ENCODE measurements around the gene SUMF1.
A peak's percentile ranks its signal among the peaks of the same experiment; 100 is the strongest.

SUMF1 gene

DNA sequence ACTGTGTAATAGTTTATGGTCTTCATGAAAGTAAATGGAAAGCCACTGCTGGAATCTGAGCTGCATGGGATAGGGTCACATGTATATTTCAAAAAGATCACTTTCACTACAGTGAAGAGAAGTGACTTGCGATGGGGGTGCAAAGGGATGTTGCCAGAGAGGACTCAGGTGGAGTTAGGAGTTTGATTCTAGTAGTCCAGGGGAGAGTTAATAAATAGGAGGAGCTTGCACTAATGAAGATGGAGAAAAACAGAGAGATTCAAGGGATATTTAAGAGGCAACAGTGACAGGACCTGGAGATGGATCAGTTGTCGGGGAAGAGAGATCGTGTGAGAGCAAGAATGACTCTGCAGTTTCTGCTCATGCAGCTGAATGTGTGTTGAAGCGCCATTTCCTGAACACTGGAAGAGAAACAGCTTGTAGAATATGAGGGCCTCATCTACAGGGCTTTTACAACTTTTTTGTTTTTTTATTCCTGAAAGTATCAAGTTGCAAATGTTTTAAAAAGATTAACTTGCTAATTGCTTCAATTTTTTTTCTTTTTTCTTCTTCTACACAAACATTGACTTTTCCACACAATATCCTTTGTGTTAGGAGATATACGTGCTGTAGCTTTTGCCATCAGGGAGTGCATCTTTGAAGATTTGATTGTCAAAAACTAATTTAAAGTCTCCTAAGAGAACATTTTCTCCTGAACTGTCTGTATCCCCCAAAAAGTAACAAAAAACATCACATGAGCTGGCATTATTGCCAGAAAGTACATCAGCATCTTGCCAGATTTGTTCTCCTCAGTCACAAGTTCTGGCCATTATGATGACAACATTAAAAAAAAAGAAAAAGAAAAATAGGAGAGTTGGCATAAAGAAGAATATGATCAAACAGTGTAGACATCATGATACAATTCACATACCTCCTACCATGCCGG, 126.4 kb downstream of the SUMF1 start:
- Histone ChIP-seq H2BK120ac (ENCODE audit: low read depth, low read length) (no peak overlapping the region), H3K14ac (ENCODE audit: low read length) (no peak overlapping the region), H2BK15ac (ENCODE audit: low read length) (no peak overlapping the region), H3K27ac (replicated peaks; ENCODE audit: low read length) (no peak overlapping the region), H3K9ac (ENCODE audit: low read depth, low read length, poor library complexity) (no peak overlapping the region), H4K91ac (ENCODE audit: low read depth, low read length, poor library complexity) (no peak overlapping the region), H3K27me3 (ENCODE audit: control insufficient read depth in 3 of 3, insufficient read depth in 3 of 3, low read depth in 1 of 3, low read length in 3 of 3) (no peaks in the 10 kb centered on the region), H3K4me2 (ENCODE audit: insufficient read depth, low read length, poor library complexity, severe bottlenecking) (no peak overlapping the region), H3K4me1 (ENCODE audit: control insufficient read depth in 2 of 2, insufficient read depth in 1 of 2, low read depth in 1 of 2, low read length in 2 of 2) (peaks cover 2 to 4% of the 10 kb centered on the region in 2 donors), H2BK12ac (ENCODE audit: low read length) (no peak overlapping the region), H3K18ac (ENCODE audit: low read length) (no peak overlapping the region), H3K4me3 (ENCODE audit: low read length in 2 of 2) (no peak overlapping the region), H4K8ac (ENCODE audit: low read depth, low read length) (no peak overlapping the region), H3K23ac (ENCODE audit: low read depth, low read length, poor library complexity) (no peak overlapping the region), H2AK5ac (ENCODE audit: low read depth, low read length) (no peak overlapping the region), H3K79me1 (ENCODE audit: low read depth, low read length) (no peaks in the 10 kb centered on the region), H3K4ac (ENCODE audit: low read length) (no peak overlapping the region), H3K9me3 (replicated peaks in 1 of 2; ENCODE audit: control insufficient read depth in 2 of 2, insufficient read depth in 1 of 2, low read depth in 1 of 2, low read length in 2 of 2) (peaks cover 0 to 2% of the 10 kb centered on the region in 2 donors), H2AFZ (ENCODE audit: low read length) (no peak overlapping the region), H2BK5ac (ENCODE audit: low read length) (no peak overlapping the region), H3K36me3 (replicated peaks in 1 of 2; ENCODE audit: control insufficient read depth in 2 of 2, insufficient read depth in 2 of 2, low read length in 2 of 2) (no peaks in the 10 kb centered on the region)
- WGBS, 2 donors (ENCODE audit: extremely low coverage in 2 of 2, insufficient read length in 2 of 2, insufficient replicate concordance in 1 of 2): no CpG with 5 or more reads among the region's 6 CpGs
- DNase-seq (ENCODE audit: low spot score): no peak

DNA sequence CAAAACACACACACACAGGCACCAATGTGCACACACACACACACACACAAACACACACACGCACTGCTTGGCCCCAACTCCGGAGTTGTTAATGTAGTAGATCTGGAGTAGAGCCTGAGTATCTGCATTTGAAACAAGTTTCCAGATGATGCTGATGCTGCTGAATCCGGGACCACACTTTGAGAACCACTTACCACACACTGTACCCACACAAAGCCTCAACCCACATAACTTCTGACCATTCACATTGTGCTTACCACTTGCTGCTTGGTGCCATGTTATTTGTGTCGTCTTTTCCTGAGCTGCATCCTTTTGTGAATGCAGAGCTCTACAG, 127.0 kb downstream of the SUMF1 start:
- Histone ChIP-seq H2BK120ac (ENCODE audit: low read depth, low read length) (no peak overlapping the region), H3K4me3 (ENCODE audit: low read length in 2 of 2) (peak overlapping the region in 1 of 2 donors; percentile 7), H2AFZ (ENCODE audit: low read length) (no peak overlapping the region), H3K18ac (ENCODE audit: low read length) (no peak overlapping the region), H3K36me3 (replicated peaks in 1 of 2; ENCODE audit: control insufficient read depth in 2 of 2, insufficient read depth in 2 of 2, low read length in 2 of 2) (no peaks in the 10 kb centered on the region), H2AK5ac (ENCODE audit: low read depth, low read length) (no peak overlapping the region), H2BK15ac (ENCODE audit: low read length) (no peak overlapping the region), H4K8ac (ENCODE audit: low read depth, low read length) (no peak overlapping the region), H3K27ac (replicated peaks; ENCODE audit: low read length) (no peak overlapping the region), H3K4ac (ENCODE audit: low read length) (no peak overlapping the region), H2BK5ac (ENCODE audit: low read length) (no peak overlapping the region), H3K4me1 (ENCODE audit: control insufficient read depth in 2 of 2, insufficient read depth in 1 of 2, low read depth in 1 of 2, low read length in 2 of 2) (peaks cover 2 to 4% of the 10 kb centered on the region in 2 donors), H3K4me2 (ENCODE audit: insufficient read depth, low read length, poor library complexity, severe bottlenecking) (no peak overlapping the region), H3K9ac (ENCODE audit: low read depth, low read length, poor library complexity) (no peak overlapping the region), H4K91ac (ENCODE audit: low read depth, low read length, poor library complexity) (no peak overlapping the region), H3K79me1 (ENCODE audit: low read depth, low read length) (no peaks in the 10 kb centered on the region), H3K27me3 (ENCODE audit: control insufficient read depth in 3 of 3, insufficient read depth in 3 of 3, low read depth in 1 of 3, low read length in 3 of 3) (no peaks in the 10 kb centered on the region), H3K14ac (ENCODE audit: low read length) (no peak overlapping the region), H3K9me3 (replicated peaks in 1 of 2; ENCODE audit: control insufficient read depth in 2 of 2, insufficient read depth in 1 of 2, low read depth in 1 of 2, low read length in 2 of 2) (peaks cover 0 to 2% of the 10 kb centered on the region in 2 donors), H3K23ac (ENCODE audit: low read depth, low read length, poor library complexity) (no peak overlapping the region), H2BK12ac (ENCODE audit: low read length) (no peak overlapping the region)
- no peak for DNase-seq (ENCODE audit: low spot score)
- no CpG with 5 or more reads among the region's 4 CpGs for WGBS, 2 donors (ENCODE audit: extremely low coverage in 2 of 2, insufficient read length in 2 of 2, insufficient replicate concordance in 1 of 2)

DNA sequence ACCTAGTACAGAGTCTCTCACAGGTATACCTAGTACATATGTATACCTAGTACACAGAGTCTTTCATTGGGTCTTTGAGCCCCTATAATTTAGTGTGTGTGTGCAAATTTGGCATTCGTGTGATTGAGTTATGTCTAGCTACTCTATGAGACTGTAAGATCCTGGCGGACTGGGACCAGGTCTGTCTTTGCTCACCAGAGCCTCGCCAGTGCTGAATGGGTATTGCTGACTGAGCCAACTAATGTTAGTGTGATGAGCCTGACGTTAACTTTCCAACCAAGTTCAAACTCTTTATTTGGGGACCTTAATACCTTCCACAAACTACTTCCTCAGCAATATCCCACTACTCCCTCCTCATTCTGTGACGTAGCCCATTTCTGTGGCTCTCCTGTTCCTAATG, 128.3 kb downstream of the SUMF1 start:
- no peak overlapping the region for H2BK12ac ChIP-seq (ENCODE audit: low read length)
- H3K4me1 ChIP-seq (ENCODE audit: control insufficient read depth in 2 of 2, insufficient read depth in 1 of 2, low read depth in 1 of 2, low read length in 2 of 2): peaks cover 2 to 4% of the 10 kb centered on the region in 2 donors
- H3K18ac ChIP-seq (ENCODE audit: low read length): no peak overlapping the region
- WGBS, 2 donors (ENCODE audit: extremely low coverage in 2 of 2, insufficient read length in 2 of 2, insufficient replicate concordance in 1 of 2): no CpG with 5 or more reads among the region's 5 CpGs
- no peak overlapping the region for H2BK15ac ChIP-seq (ENCODE audit: low read length)
- no peak overlapping the region for H2BK120ac ChIP-seq (ENCODE audit: low read depth, low read length)
- H3K4me3 ChIP-seq (ENCODE audit: low read length in 2 of 2): no peak overlapping the region
- no peaks in the 10 kb centered on the region for H3K27me3 ChIP-seq (ENCODE audit: control insufficient read depth in 3 of 3, insufficient read depth in 3 of 3, low read depth in 1 of 3, low read length in 3 of 3)
- no peak overlapping the region for H3K23ac ChIP-seq (ENCODE audit: low read depth, low read length, poor library complexity)
- no peaks in the 10 kb centered on the region for H3K36me3 ChIP-seq (replicated peaks in 1 of 2; ENCODE audit: control insufficient read depth in 2 of 2, insufficient read depth in 2 of 2, low read length in 2 of 2)
- H3K27ac ChIP-seq (replicated peaks; ENCODE audit: low read length): no peak overlapping the region
- H3K79me1 ChIP-seq (ENCODE audit: low read depth, low read length): no peaks in the 10 kb centered on the region
- H3K14ac ChIP-seq (ENCODE audit: low read length): no peak overlapping the region
- no peak overlapping the region for H3K4me2 ChIP-seq (ENCODE audit: insufficient read depth, low read length, poor library complexity, severe bottlenecking)
- H4K91ac ChIP-seq (ENCODE audit: low read depth, low read length, poor library complexity): no peak overlapping the region
- H4K8ac ChIP-seq (ENCODE audit: low read depth, low read length): no peak overlapping the region
- H3K4ac ChIP-seq (ENCODE audit: low read length): no peak overlapping the region
- H3K9me3 ChIP-seq (replicated peaks in 1 of 2; ENCODE audit: control insufficient read depth in 2 of 2, insufficient read depth in 1 of 2, low read depth in 1 of 2, low read length in 2 of 2): peaks cover 0 to 2% of the 10 kb centered on the region in 2 donors
- no peak overlapping the region for H2AFZ ChIP-seq (ENCODE audit: low read length)
- H3K9ac ChIP-seq (ENCODE audit: low read depth, low read length, poor library complexity): no peak overlapping the region
- H2AK5ac ChIP-seq (ENCODE audit: low read depth, low read length): no peak overlapping the region
- DNase-seq (ENCODE audit: low spot score): no peak
- no peak overlapping the region for H2BK5ac ChIP-seq (ENCODE audit: low read length)

DNA sequence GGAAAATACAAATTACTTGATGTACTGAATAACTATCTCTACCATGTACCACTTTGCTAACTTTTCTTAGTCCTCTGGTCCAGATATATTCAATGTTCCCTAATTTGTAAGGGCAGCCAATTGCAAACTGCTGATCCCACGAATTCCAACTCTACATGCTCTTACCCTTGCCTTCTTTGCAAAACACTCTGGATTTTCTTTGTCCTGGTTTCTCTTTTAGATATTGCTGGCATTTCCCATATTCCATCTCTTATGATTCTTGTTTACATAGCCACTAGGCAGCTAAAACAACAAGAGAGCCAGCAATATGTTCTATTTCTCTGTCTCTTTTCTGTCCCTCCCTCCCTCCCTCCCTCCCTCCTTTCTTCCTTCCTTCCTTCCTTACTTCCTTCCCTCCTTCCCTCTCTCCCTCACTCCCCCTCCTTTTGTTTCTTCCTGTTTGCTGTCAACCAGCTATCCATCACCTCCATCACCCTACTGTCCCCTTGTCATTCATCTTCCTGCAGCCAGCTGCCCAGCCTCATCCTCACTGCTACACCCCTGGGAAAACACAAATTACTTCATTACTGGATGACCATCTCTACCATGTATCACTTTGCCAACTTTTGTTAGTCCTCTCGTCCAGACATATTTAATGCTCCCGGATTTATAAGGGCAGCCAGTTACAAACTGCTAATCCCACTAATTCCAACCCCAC, 130.1 kb downstream of the SUMF1 start:
- Histone ChIP-seq H3K18ac (ENCODE audit: low read length) (no peak overlapping the region), H3K4ac (ENCODE audit: low read length) (no peak overlapping the region), H3K79me1 (ENCODE audit: low read depth, low read length) (no peaks in the 10 kb centered on the region), H2AK5ac (ENCODE audit: low read depth, low read length) (no peak overlapping the region), H4K8ac (ENCODE audit: low read depth, low read length) (no peak overlapping the region), H3K23ac (ENCODE audit: low read depth, low read length, poor library complexity) (no peak overlapping the region), H4K91ac (ENCODE audit: low read depth, low read length, poor library complexity) (no peak overlapping the region), H3K9me3 (replicated peaks in 1 of 2; ENCODE audit: control insufficient read depth in 2 of 2, insufficient read depth in 1 of 2, low read depth in 1 of 2, low read length in 2 of 2) (peaks cover 0 to 2% of the 10 kb centered on the region in 2 donors), H2BK15ac (ENCODE audit: low read length) (no peak overlapping the region), H2AFZ (ENCODE audit: low read length) (no peak overlapping the region), H3K14ac (ENCODE audit: low read length) (no peak overlapping the region), H3K4me1 (ENCODE audit: control insufficient read depth in 2 of 2, insufficient read depth in 1 of 2, low read depth in 1 of 2, low read length in 2 of 2) (peaks cover 2 to 4% of the 10 kb centered on the region in 2 donors), H2BK5ac (ENCODE audit: low read length) (no peak overlapping the region), H2BK12ac (ENCODE audit: low read length) (no peak overlapping the region), H3K36me3 (replicated peaks in 1 of 2; ENCODE audit: control insufficient read depth in 2 of 2, insufficient read depth in 2 of 2, low read length in 2 of 2) (no peaks in the 10 kb centered on the region), H2BK120ac (ENCODE audit: low read depth, low read length) (no peak overlapping the region), H3K9ac (ENCODE audit: low read depth, low read length, poor library complexity) (no peak overlapping the region), H3K27me3 (ENCODE audit: control insufficient read depth in 3 of 3, insufficient read depth in 3 of 3, low read depth in 1 of 3, low read length in 3 of 3) (no peaks in the 10 kb centered on the region), H3K4me3 (ENCODE audit: low read length in 2 of 2) (no peak overlapping the region), H3K27ac (replicated peaks; ENCODE audit: low read length) (no peak overlapping the region), H3K4me2 (ENCODE audit: insufficient read depth, low read length, poor library complexity, severe bottlenecking) (no peak overlapping the region)
- WGBS, 2 donors (ENCODE audit: extremely low coverage in 2 of 2, insufficient read length in 2 of 2, insufficient replicate concordance in 1 of 2): no CpG with 5 or more reads among the region's 3 CpGs
- DNase-seq (ENCODE audit: low spot score): no peak

Data from neuronal stem cell (in vitro differentiated cells).